GM18907 (cell line): ENCODE measurements around the gene KRTAP10-7.
"Not testable (repeated sequence)": the region's sequence is repeated elsewhere in the genome, so short reads cannot be mapped to it uniquely, and the experiment has no call there.

Experiments
- ATAC-seq: cut with Tn5 transposase; IDR thresholded peaks from one replicate; pipeline ENCODE4 v1.9.1; 2021; ENCODE audit warnings: mild to moderate bottlenecking, moderate library complexity; ENCODE audit not compliant: unreplicated experiment

Gene KRTAP10-7

GRCh38 chr21:44610157-44610843 is 9.9 kb downstream of the KRTAP10-7 start:
- not testable (repeated sequence) for ATAC-seq

GRCh38 chr21:44611551-44611950 is 11.2 kb downstream of the KRTAP10-7 start:
- ATAC-seq: no peak

GRCh38 chr21:44612029-44612486 is 11.7 kb downstream of the KRTAP10-7 start, which contains the start of gene KRTAP10-8:
TSS of gene KRTAP10-8 (plus strand) at chr21:44612079. CDS start at chr21:44612101, 22 bp downstream.
- no peak for ATAC-seq

GRCh38 chr21:44612669-44613229 is 12.4 kb downstream of the KRTAP10-7 start:
- ATAC-seq: no peak

GRCh38 chr21:44613386-44614155 is 13.2 kb downstream of the KRTAP10-7 start:
- no peak for ATAC-seq

- ATAC-seq: no peak
Observed at GRCh38 chr21:44614161-44614631, 13.8 kb downstream of the KRTAP10-7 start.

- no peak for ATAC-seq
Observed at GRCh38 chr21:44614961-44615391, 14.6 kb downstream of the KRTAP10-7 start.

- no peak for ATAC-seq
Observed at GRCh38 chr21:44615466-44615865, 15.1 kb downstream of the KRTAP10-7 start.

GRCh38 chr21:44615911-44616590 is 15.7 kb downstream of the KRTAP10-7 start:
- ATAC-seq: no peak

- ATAC-seq: no peak
Observed at GRCh38 chr21:44616591-44616926, 16.2 kb downstream of the KRTAP10-7 start.

GRCh38 chr21:44617071-44617501 is 16.7 kb downstream of the KRTAP10-7 start:
- no peak for ATAC-seq

- ATAC-seq: no peak
Observed at GRCh38 chr21:44618504-44618903, 18.1 kb downstream of the KRTAP10-7 start.

GRCh38 chr21:44618909-44619308 is 18.5 kb downstream of the KRTAP10-7 start:
- ATAC-seq: no peak

- ATAC-seq: no peak
Observed at GRCh38 chr21:44619886-44620285, 19.5 kb downstream of the KRTAP10-7 start.

GRCh38 chr21:44623575-44623974 is 23.2 kb downstream of the KRTAP10-7 start:
- ATAC-seq: no peak

GRCh38 chr21:44625756-44626155 is 25.4 kb downstream of the KRTAP10-7 start:
- no peak for ATAC-seq

GRCh38 chr21:44626262-44626661 is 25.9 kb downstream of the KRTAP10-7 start:
- no peak for ATAC-seq

- ATAC-seq: no peak
Observed at GRCh38 chr21:44626673-44627143, 26.3 kb downstream of the KRTAP10-7 start, which contains the start of gene KRTAP10-9. TSS of gene KRTAP10-9 (plus strand) at chr21:44627093. CDS start at chr21:44627172, 79 bp downstream.

GRCh38 chr21:44627181-44627822 is 26.9 kb downstream of the KRTAP10-7 start:
- ATAC-seq: not testable (repeated sequence)

- ATAC-seq: not testable (repeated sequence)
Observed at GRCh38 chr21:44627831-44628233, 27.4 kb downstream of the KRTAP10-7 start.
